AG09309 (cell line): Measurements from ENCODE around the gene TNS4.

Experiments used
- DNase-seq: peaks from one replicate; pipeline ENCODE4 v3.0.0-alpha.2; 2010; ENCODE audit warnings: low read depth
- H3K4me3 ChIP-seq: 2 replicates; pipeline ENCODE4 v1.5.1; 2011; ENCODE audit warnings: mild to moderate bottlenecking, low read depth, low read length, moderate library complexity; ENCODE audit not compliant: control insufficient read depth
- CTCF ChIP-seq: IDR thresholded peaks from 2 replicates; pipeline ENCODE4 v1.5.1; 2011; ENCODE audit warnings: mild to moderate bottlenecking, low read depth, low read length, inconsistent platforms; ENCODE audit not compliant: insufficient read depth, control insufficient read depth; ENCODE audit errors: missing control alignments

The TNS4 gene

GRCh38 chr17:40452921-40453378, 48.5 kb downstream of the TNS4 start:
- H3K4me3 ChIP-seq, result no peak overlapping the region
- DNase-seq, result no peak
- no peak for TF ChIP-seq CTCF

GRCh38 chr17:40452216-40452787, 49.1 kb downstream of the TNS4 start:
- H3K4me3 ChIP-seq, result no peak overlapping the region; the same call in 1 of the 2 replicates
- DNase-seq, result peak; percentile 92
- TF ChIP-seq CTCF, result no peak

GRCh38 chr17:40451420-40451819, 50.0 kb downstream of the TNS4 start:
- TF ChIP-seq CTCF, result no peak
- DNase-seq, result peak; percentile 90
- no peak overlapping the region for H3K4me3 ChIP-seq

GRCh38 chr17:40450175-40450574, 51.2 kb downstream of the TNS4 start:
- no peak for DNase-seq
- TF ChIP-seq CTCF, result peak; percentile 60
- no peak overlapping the region for H3K4me3 ChIP-seq

GRCh38 chr17:40448639-40449261, 52.7 kb downstream of the TNS4 start:
- H3K4me3 ChIP-seq, result peak overlapping the region; percentile 3
- no peak for TF ChIP-seq CTCF
- no peak for DNase-seq

- TF ChIP-seq CTCF, result no peak
Observed at GRCh38 chr17:40448213-40448638, 53.2 kb downstream of the TNS4 start.

More at GRCh38 chr17:40448213-40448638, 53.2 kb downstream of the TNS4 start:
- no peak for DNase-seq
- H3K4me3 ChIP-seq, result peak overlapping the region; percentile 37
